Measurements from ENCODE around the gene SEC14L2.

GRCh38 chr22:30432520-30432919 is 35.7 kb downstream of the SEC14L2 start:
- TF ChIP-seq CTCF (IDR thresholded peaks at IDR 0.05) (no peak), POLR2A (IDR thresholded peaks at IDR 0.05) (no peak)

Data from lower leg skin (tissue), 3 donors.